Liver (tissue), 9 donors: Measurements from ENCODE around the gene UBXN6. TPM values are rescaled to one million over a fixed set of nuclear protein-coding genes. Genes with fewer than 3 reads are reported as not detected.

Experiments
- DNase-seq: peaks from one replicate; pipeline ENCODE4 v3.0.0-alpha.2; 2017; ENCODE audit warnings: low spot score
- H3K27ac ChIP-seq, 2 donors: one replicate each; pipeline ENCODE4 v1.7.0; 2013; ENCODE audit warnings: inconsistent platforms in 2 of 2, low read length in 2 of 2, control low read depth in 1 of 2, low read depth in 1 of 2, mild to moderate bottlenecking in 1 of 2
- H3K27me3 ChIP-seq, 4 donors: one replicate each; pipeline versions ENCODE4 v1.6.1 to v1.7.0; 2013; ENCODE audit warnings: low read length in 3 of 4, inconsistent platforms in 1 of 4, mild to moderate bottlenecking in 1 of 4, moderate library complexity in 1 of 4; ENCODE audit not compliant: control insufficient read depth in 4 of 4, insufficient read depth in 4 of 4
- H3K36me3 ChIP-seq, 4 donors: one replicate each; pipeline versions ENCODE4 v1.6.1 to v1.7.0; 2013; ENCODE audit warnings: low read length in 3 of 4, mild to moderate bottlenecking in 3 of 4, low read depth in 1 of 4, moderate library complexity in 1 of 4; ENCODE audit not compliant: control insufficient read depth in 4 of 4, insufficient read depth in 3 of 4
- H3K4me1 ChIP-seq, 4 donors: one replicate each; pipeline versions ENCODE4 v1.6.1 to v1.7.0; 2013; ENCODE audit warnings: low read length in 3 of 4, mild to moderate bottlenecking in 3 of 4, moderate library complexity in 1 of 4; ENCODE audit not compliant: control insufficient read depth in 4 of 4, insufficient read depth in 4 of 4
- H3K4me3 ChIP-seq, 3 donors: one replicate each; pipeline versions ENCODE4 v1.6.1 to v1.7.0; 2013; ENCODE audit warnings: low read length in 3 of 3, control low read depth in 1 of 3, low read depth in 1 of 3, mild to moderate bottlenecking in 1 of 3
- H3K9ac ChIP-seq, 2 donors: one replicate each; pipeline ENCODE4 v1.7.0; 2013; ENCODE audit warnings: low read length in 2 of 2, mild to moderate bottlenecking in 2 of 2, moderate library complexity in 2 of 2, control low read depth in 1 of 2, low read depth in 1 of 2
- H3K9me3 ChIP-seq, 4 donors: one replicate each; pipeline versions ENCODE4 v1.6.1 to v1.7.0; 2013; ENCODE audit warnings: low read length in 3 of 4; ENCODE audit not compliant: control insufficient read depth in 4 of 4
- FOXA1 ChIP-seq: IDR thresholded peaks from 2 replicates; pipeline ENCODE4 v1.6.1; 2016; ENCODE audit warnings: antibody characterized with exemption
- FOXA2 ChIP-seq: IDR thresholded peaks from 2 replicates; pipeline ENCODE4 v1.6.1; 2016; ENCODE audit warnings: antibody characterized with exemption
- GABPA ChIP-seq, 2 donors: IDR thresholded peaks in 1 of 2; conservative IDR thresholded peaks in 1 of 2; 2 replicates each; pipeline ENCODE4 v1.6.1; 2016; ENCODE audit warnings: antibody characterized with exemption in 2 of 2, mild to moderate bottlenecking in 1 of 2, moderate library complexity in 1 of 2
- HNF4A ChIP-seq, 2 donors: conservative IDR thresholded peaks; 2 replicates each; pipeline ENCODE4 v1.6.1; 2016; ENCODE audit warnings: antibody characterized with exemption in 2 of 2, mild to moderate bottlenecking in 2 of 2
- HNF4G ChIP-seq: IDR thresholded peaks from 2 replicates; pipeline ENCODE4 v1.6.1; 2016; ENCODE audit warnings: antibody characterized with exemption
- JUND ChIP-seq, 2 donors: IDR thresholded peaks; 2 replicates each; pipeline ENCODE4 v1.6.1; 2016; ENCODE audit warnings: antibody characterized with exemption in 2 of 2
- NR2F2 ChIP-seq: IDR thresholded peaks from 2 replicates; pipeline ENCODE4 v1.6.1; 2016; ENCODE audit warnings: antibody characterized with exemption
- RAD21 ChIP-seq, 2 donors: IDR thresholded peaks; 2 replicates each; pipeline ENCODE4 v1.6.1; 2016; ENCODE audit warnings: antibody characterized with exemption in 2 of 2, mild to moderate bottlenecking in 2 of 2
- RXRA ChIP-seq, 2 donors: IDR thresholded peaks; 2 replicates each; pipeline ENCODE4 v1.6.1; 2017 to 2018; ENCODE audit warnings: antibody characterized with exemption in 2 of 2, mild to moderate bottlenecking in 1 of 2
- SP1 ChIP-seq: IDR thresholded peaks from 2 replicates; pipeline ENCODE4 v1.6.1; 2018; ENCODE audit warnings: antibody characterized with exemption, mild to moderate bottlenecking
- TAF1 ChIP-seq: conservative IDR thresholded peaks from 2 replicates; pipeline ENCODE4 v1.6.1; 2016; ENCODE audit warnings: antibody characterized with exemption, mild to moderate bottlenecking
- WGBS: extraction: QIAGEN DNeasy Blood & Tissue Kit; methylation state at CpG from one replicate; pipeline ENCODE4 v1.1.7; 2013; 5-methylcytosine and 5-hydroxymethylcytosine counted together
- polyA plus RNA-seq, 2 donors: library from polyadenylated mRNA; stranded (reverse) in 1 of 2; unstranded in 1 of 2; fragments of 200-250 nt in 1 of 2; fragments of >200 nt in 1 of 2; fragmentation: Nextera tagmentation in 1 of 2; extraction: Ambion mirVana in 1 of 2; gene quantifications; one replicate each; pipeline versions ENCODE4 v1.2.1 to v1.2.3, GENCODE V29; 2013 to 2015
- total RNA-seq, 2 donors: library from RNA; depleted of rRNA; stranded (reverse); fragments of >200 nt; gene quantifications; one replicate each; pipeline ENCODE4 v1.2.3, GENCODE V29; 2014
- TF ChIP-seq, protein P1 (sequence below): IDR thresholded peaks from 2 replicates; pipeline ENCODE4 v1.6.1; 2016; ENCODE audit warnings: antibody characterized with exemption
- TF ChIP-seq, protein P2 (sequence below): fragments of 150-350 bp; IDR thresholded peaks from 2 replicates; pipeline ENCODE4 v1.5.1; 2017; ENCODE audit warnings: improper control_type of control experiment, low read depth, low read length; ENCODE audit not compliant: missing input control
- TF ChIP-seq, protein P3 (sequence below): IDR thresholded peaks from 2 replicates; pipeline ENCODE4 v1.6.1; 2016; ENCODE audit warnings: antibody characterized with exemption
- donor health status: healthy.
- donor health status: healthy.
- donor health status: healthy.
- donor health status: healthy.
- donor health status: healthy.

UBXN6 gene
- total and polyA plus RNA-seq, 4 donors: 33.0 to 92.3 (median 54.0) TPM

DNA sequence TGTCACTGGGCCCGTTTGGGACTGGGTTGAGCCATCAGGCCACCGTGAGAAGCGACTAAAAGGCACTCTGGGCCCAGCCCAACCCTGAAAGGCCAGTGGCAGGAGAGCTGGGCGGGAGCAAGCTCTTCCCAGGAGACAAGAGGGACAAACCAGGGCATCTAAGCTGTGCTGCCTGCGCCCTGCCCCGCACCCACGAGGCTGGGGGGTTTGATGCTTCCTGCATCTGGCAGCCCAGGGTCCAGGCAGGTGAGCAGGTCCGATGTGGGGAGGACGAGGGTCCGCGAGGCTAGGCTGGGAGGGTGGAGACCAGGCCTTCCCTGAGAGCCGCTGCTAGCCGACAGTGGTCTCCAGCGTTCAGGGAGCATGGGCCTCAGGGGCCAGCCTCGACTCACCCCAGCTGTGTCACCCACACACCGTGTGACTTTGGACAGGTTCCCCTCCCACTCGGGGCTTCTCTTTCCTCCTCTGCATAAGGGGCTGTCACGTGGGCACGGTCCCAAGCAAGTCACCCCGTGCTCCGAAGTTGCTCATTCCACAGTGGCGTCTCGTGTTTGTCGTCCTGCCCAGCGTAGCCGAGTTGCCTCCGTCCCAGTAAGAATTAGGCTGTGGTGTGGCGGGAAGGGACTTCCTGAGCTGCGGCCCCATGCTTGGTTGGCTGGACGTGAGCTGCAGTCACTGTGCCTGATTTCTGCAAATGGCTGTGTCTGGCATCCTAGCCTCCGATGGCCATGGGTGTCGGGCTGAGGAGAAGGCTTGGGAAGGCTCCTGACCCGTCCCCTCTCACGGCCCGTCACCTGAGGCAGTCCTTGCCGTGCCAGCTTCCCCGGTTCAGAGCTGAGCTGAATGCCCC lies 44.9 kb upstream of the UBXN6 start:
- 91% methylated on average over 37 of the region's 37 CpGs for WGBS
- Histone ChIP-seq H3K4me3 (no peak overlapping the region), H3K9ac (no peak overlapping the region), H3K4me1 (no peaks in the 10 kb centered on the region), H3K9me3 (no peaks in the 10 kb centered on the region), H3K27me3 (no peaks in the 10 kb centered on the region), H3K27ac (no peak overlapping the region), H3K36me3 (peaks cover 12 to 78% (median 28%) of the 10 kb centered on the region in 4 donors)
- TF ChIP-seq JUND (IDR thresholded peaks at IDR 0.05) (no peak), FOXA2 (no peak), RXRA (IDR thresholded peaks at IDR 0.05) (no peak)
- no peak for DNase-seq

DNA sequence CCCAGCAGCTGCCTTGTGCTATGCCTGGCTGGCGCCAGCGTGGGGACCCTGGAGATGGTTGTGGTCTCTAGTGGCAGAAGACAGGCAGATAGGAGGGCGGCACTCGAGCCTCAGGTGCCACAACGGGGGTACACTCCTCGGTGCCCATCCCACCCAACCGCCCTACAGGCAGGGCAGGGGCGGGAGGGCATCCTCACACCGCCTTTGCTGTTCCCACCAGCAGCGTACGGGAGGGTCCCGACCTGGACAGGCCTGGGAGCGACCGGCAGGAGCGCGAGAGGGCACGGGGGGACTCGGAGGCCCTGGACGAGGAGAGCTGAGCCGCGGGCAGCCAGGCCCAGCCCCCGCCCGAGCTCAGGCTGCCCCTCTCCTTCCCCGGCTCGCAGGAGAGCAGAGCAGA lies 44.1 kb upstream of the UBXN6 start:
- TF ChIP-seq, protein P1, sequence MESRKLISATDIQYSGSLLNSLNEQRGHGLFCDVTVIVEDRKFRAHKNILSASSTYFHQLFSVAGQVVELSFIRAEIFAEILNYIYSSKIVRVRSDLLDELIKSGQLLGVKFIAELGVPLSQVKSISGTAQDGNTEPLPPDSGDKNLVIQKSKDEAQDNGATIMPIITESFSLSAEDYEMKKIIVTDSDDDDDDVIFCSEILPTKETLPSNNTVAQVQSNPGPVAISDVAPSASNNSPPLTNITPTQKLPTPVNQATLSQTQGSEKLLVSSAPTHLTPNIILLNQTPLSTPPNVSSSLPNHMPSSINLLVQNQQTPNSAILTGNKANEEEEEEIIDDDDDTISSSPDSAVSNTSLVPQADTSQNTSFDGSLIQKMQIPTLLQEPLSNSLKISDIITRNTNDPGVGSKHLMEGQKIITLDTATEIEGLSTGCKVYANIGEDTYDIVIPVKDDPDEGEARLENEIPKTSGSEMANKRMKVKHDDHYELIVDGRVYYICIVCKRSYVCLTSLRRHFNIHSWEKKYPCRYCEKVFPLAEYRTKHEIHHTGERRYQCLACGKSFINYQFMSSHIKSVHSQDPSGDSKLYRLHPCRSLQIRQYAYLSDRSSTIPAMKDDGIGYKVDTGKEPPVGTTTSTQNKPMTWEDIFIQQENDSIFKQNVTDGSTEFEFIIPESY: no peak
- TF ChIP-seq SP1: no peak
- no peak for TF ChIP-seq NR2F2
- TF ChIP-seq, protein P2, sequence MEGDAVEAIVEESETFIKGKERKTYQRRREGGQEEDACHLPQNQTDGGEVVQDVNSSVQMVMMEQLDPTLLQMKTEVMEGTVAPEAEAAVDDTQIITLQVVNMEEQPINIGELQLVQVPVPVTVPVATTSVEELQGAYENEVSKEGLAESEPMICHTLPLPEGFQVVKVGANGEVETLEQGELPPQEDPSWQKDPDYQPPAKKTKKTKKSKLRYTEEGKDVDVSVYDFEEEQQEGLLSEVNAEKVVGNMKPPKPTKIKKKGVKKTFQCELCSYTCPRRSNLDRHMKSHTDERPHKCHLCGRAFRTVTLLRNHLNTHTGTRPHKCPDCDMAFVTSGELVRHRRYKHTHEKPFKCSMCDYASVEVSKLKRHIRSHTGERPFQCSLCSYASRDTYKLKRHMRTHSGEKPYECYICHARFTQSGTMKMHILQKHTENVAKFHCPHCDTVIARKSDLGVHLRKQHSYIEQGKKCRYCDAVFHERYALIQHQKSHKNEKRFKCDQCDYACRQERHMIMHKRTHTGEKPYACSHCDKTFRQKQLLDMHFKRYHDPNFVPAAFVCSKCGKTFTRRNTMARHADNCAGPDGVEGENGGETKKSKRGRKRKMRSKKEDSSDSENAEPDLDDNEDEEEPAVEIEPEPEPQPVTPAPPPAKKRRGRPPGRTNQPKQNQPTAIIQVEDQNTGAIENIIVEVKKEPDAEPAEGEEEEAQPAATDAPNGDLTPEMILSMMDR: no peak
- no peak for TF ChIP-seq HNF4A (conservative IDR thresholded peaks at IDR 0.05)
- TF ChIP-seq RAD21 (IDR thresholded peaks at IDR 0.05): no peak
- WGBS: 94% methylated on average over 25 of the region's 25 CpGs
- H3K27me3 ChIP-seq: no peaks in the 10 kb centered on the region
- no peaks in the 10 kb centered on the region for H3K4me1 ChIP-seq
- no peak overlapping the region for H3K9ac ChIP-seq
- H3K27ac ChIP-seq: no peak overlapping the region
- no peaks in the 10 kb centered on the region for H3K9me3 ChIP-seq
- no peak for DNase-seq
- H3K36me3 ChIP-seq: peaks cover 12 to 73% (median 26%) of the 10 kb centered on the region in 4 donors
- no peak overlapping the region for H3K4me3 ChIP-seq

DNA sequence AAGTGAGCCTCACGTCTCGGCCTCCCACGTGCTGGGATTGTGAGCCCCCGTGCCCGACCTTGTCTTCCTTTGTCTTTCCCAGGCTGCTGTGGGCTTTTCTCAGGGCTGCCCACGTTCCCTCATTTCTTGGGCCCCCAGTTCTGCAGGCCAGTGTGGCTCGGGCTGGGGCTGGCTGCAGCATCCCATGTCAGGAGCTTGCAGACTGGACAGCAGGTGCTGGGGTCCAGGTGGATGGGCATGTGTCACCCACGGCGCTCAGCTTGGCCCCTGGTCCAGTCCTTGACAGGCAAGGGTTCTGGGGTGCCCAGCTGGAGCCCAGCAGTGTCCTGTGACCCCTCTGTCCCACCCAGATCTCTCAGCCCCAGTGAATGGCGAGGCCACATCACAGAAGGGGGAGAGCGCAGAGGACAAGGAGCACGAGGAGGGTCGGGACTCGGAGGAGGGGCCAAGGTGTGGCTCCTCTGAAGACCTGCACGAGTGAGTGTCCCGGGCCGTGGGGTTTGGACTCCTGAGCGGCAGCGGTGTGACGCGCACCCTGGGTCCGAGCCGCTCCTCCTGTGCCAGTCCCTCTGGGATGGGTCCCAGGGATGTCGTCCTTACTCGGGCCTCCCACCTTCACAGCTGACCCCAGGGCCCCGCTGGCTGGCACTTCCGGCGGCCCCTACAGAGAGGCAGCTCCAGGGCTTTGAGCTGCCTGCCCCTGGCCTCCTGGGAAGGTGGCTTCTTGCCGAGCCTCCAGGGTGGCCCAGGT lies 43.4 kb upstream of the UBXN6 start:
- no peaks in the 10 kb centered on the region for H3K9me3 ChIP-seq
- no peaks in the 10 kb centered on the region for H3K27me3 ChIP-seq
- WGBS: 95% methylated on average over 29 of the region's 29 CpGs
- no peak for DNase-seq
- no peak overlapping the region for H3K4me3 ChIP-seq
- peaks cover 12 to 70% (median 25%) of the 10 kb centered on the region in 4 donors for H3K36me3 ChIP-seq
- no peak for TF ChIP-seq HNF4A (conservative IDR thresholded peaks at IDR 0.05)
- TF ChIP-seq GABPA (IDR thresholded peaks at IDR 0.05 in 1 of 2, conservative IDR thresholded peaks at IDR 0.05 in 1 of 2): no peak
- TF ChIP-seq TAF1: no peak
- TF ChIP-seq HNF4G: no peak
- TF ChIP-seq, protein P3, sequence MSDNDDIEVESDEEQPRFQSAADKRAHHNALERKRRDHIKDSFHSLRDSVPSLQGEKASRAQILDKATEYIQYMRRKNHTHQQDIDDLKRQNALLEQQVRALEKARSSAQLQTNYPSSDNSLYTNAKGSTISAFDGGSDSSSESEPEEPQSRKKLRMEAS: no peak
- TF ChIP-seq FOXA1: no peak
- no peak for TF ChIP-seq FOXA2
- TF ChIP-seq, protein P2: no peak
- no peak overlapping the region for H3K27ac ChIP-seq
- H3K9ac ChIP-seq: no peak overlapping the region
- H3K4me1 ChIP-seq: no peaks in the 10 kb centered on the region
